CD4-positive, alpha-beta T cell treated with Interleukin-1 beta for 1 hour (primary cell): Measurements from ENCODE around the gene ASXL1.
"Not testable (repeated sequence)": the region's sequence is repeated elsewhere in the genome, so short reads cannot be mapped to it uniquely, and the experiment has no call there.

ENCODE experiments used
- DNase-seq, 2 donors: peaks; one replicate each; pipeline ENCODE4 v3.0.0-alpha.2; 2020 to 2022

Gene ASXL1

GRCh38 chr20:32357869-32358631, at the start of gene ASXL1:
Gene ASXL1, plus strand, starts transcription at chr20:32358331. Its CDS starts 445 bp downstream, at chr20:32358776.
- peak; percentile 95 to 96 for DNase-seq

GRCh38 chr20:32312718-32313424, 45.3 kb upstream of the ASXL1 start:
- DNase-seq, result no peak

GRCh38 chr20:32314768-32315167, 43.4 kb upstream of the ASXL1 start:
- DNase-seq, result no peak

- DNase-seq, result no peak
Measured at GRCh38 chr20:32315399-32315798, 42.7 kb upstream of the ASXL1 start.

- no peak for DNase-seq
Measured at GRCh38 chr20:32315891-32316290, 42.2 kb upstream of the ASXL1 start.

GRCh38 chr20:32316667-32317066, 41.5 kb upstream of the ASXL1 start:
- DNase-seq, result no peak

- no peak for DNase-seq
Measured at GRCh38 chr20:32319100-32319499, 39.0 kb upstream of the ASXL1 start.

- no peak for DNase-seq
Measured at GRCh38 chr20:32320305-32320704, 37.8 kb upstream of the ASXL1 start.

- DNase-seq, result no peak
Measured at GRCh38 chr20:32321390-32321789, 36.7 kb upstream of the ASXL1 start.

- DNase-seq, result not testable (repeated sequence)
Measured at GRCh38 chr20:32322260-32322659, 35.9 kb upstream of the ASXL1 start.

GRCh38 chr20:32323761-32324160, 34.4 kb upstream of the ASXL1 start:
- DNase-seq, result not testable (repeated sequence)

- DNase-seq, result no peak
Measured at GRCh38 chr20:32325706-32326503, 32.2 kb upstream of the ASXL1 start.

- DNase-seq, result no peak
Measured at GRCh38 chr20:32326504-32326845, 31.7 kb upstream of the ASXL1 start.

GRCh38 chr20:32327087-32327681, 30.9 kb upstream of the ASXL1 start:
- no peak for DNase-seq

GRCh38 chr20:32329817-32330554, 28.1 kb upstream of the ASXL1 start:
- DNase-seq, result no peak

GRCh38 chr20:32330555-32330897, 27.6 kb upstream of the ASXL1 start:
- DNase-seq, result no peak

- DNase-seq, result no peak
Measured at GRCh38 chr20:32332614-32333013, 25.5 kb upstream of the ASXL1 start.

- DNase-seq, result no peak
Measured at GRCh38 chr20:32333181-32333987, 24.7 kb upstream of the ASXL1 start.

GRCh38 chr20:32333988-32334885, 23.9 kb upstream of the ASXL1 start:
- peak; percentile 46 to 55 for DNase-seq

- DNase-seq, result peak in 1 of 2 donors; percentile 28
Measured at GRCh38 chr20:32336918-32337347, 21.2 kb upstream of the ASXL1 start.
